Activated T-cell treated with anti-CD3 and anti-CD28 coated beads, Interleukin-2, amount 50 U/mL, for 24 hours (primary cell): Measurements from ENCODE around the gene HMGB4.

Experiments used
- DNase-seq: peaks from one replicate; pipeline ENCODE4 v3.0.0-alpha.2; 2020
- H3K27ac Mint-ChIP-seq: 2 replicates; pipeline ENCODE4 v1.8.0; 2020; ENCODE audit warnings: mild to moderate bottlenecking, mixed read lengths
- H3K27me3 Mint-ChIP-seq: 2 replicates; pipeline ENCODE4 v1.8.0; 2020; ENCODE audit warnings: mixed read lengths
- H3K36me3 Mint-ChIP-seq: 2 replicates; pipeline ENCODE4 v1.8.0; 2020; ENCODE audit warnings: low read depth, mixed read lengths
- H3K4me1 Mint-ChIP-seq: 2 replicates; pipeline ENCODE4 v1.8.0; 2020; ENCODE audit warnings: low read depth, mixed read lengths
- H3K4me3 Mint-ChIP-seq: 2 replicates; pipeline ENCODE4 v1.8.0; 2020; ENCODE audit warnings: mild to moderate bottlenecking, moderate library complexity, mixed read lengths
- H3K9me3 Mint-ChIP-seq: 2 replicates; pipeline ENCODE4 v1.8.0; 2020; ENCODE audit warnings: mixed read lengths

The HMGB4 gene

GRCh38 chr1:33864460-33865389 lies 846 bp downstream of the HMGB4 start:
- H3K4me3 Mint-ChIP-seq, result no peak overlapping the region
- no peaks in the 10 kb centered on the region for H3K36me3 Mint-ChIP-seq

GRCh38 chr1:33866281-33866680 lies 2.4 kb downstream of the HMGB4 start:
- no peak overlapping the region for H3K27ac Mint-ChIP-seq
- peaks cover 5% of the 10 kb centered on the region for H3K4me1 Mint-ChIP-seq
- no peaks in the 10 kb centered on the region for H3K9me3 Mint-ChIP-seq
- no peak overlapping the region for H3K4me3 Mint-ChIP-seq
- no peaks in the 10 kb centered on the region for H3K36me3 Mint-ChIP-seq
- peaks cover 48% of the 10 kb centered on the region for H3K27me3 Mint-ChIP-seq
- no peak for DNase-seq

More at GRCh38 chr1:33864460-33865389, 846 bp downstream of the HMGB4 start:
- no peak overlapping the region for H3K27ac Mint-ChIP-seq
- peaks cover 46% of the 10 kb centered on the region for H3K27me3 Mint-ChIP-seq
- no peaks in the 10 kb centered on the region for H3K9me3 Mint-ChIP-seq
- no peak for DNase-seq
- H3K4me1 Mint-ChIP-seq, result peaks cover 5% of the 10 kb centered on the region

GRCh38 chr1:33867684-33868083 lies 3.8 kb downstream of the HMGB4 start:
- Mint-ChIP-seq H3K4me3 (no peak overlapping the region), H3K27me3 (peaks cover 38% of the 10 kb centered on the region), H3K9me3 (no peaks in the 10 kb centered on the region), H3K36me3 (no peaks in the 10 kb centered on the region), H3K27ac (no peak overlapping the region), H3K4me1 (peaks cover 8% of the 10 kb centered on the region)
- DNase-seq, result no peak

- H3K9me3 Mint-ChIP-seq, result no peaks in the 10 kb centered on the region
- no peaks in the 10 kb centered on the region for H3K36me3 Mint-ChIP-seq
- peaks cover 33% of the 10 kb centered on the region for H3K27me3 Mint-ChIP-seq
- peaks cover 8% of the 10 kb centered on the region for H3K4me1 Mint-ChIP-seq
- no peak overlapping the region for H3K27ac Mint-ChIP-seq
- no peak for DNase-seq
- no peak overlapping the region for H3K4me3 Mint-ChIP-seq
These were observed 8.4 kb downstream of the HMGB4 start for GRCh38 chr1:33872275-33872674.

GRCh38 chr1:33872683-33873082 lies 8.8 kb downstream of the HMGB4 start:
- Mint-ChIP-seq H3K27ac (no peak overlapping the region), H3K27me3 (peaks cover 32% of the 10 kb centered on the region)
- DNase-seq, result no peak

GRCh38 chr1:33874636-33875035 lies 10.8 kb downstream of the HMGB4 start:
- Mint-ChIP-seq H3K27ac (no peak overlapping the region), H3K36me3 (no peaks in the 10 kb centered on the region), H3K9me3 (no peaks in the 10 kb centered on the region), H3K27me3 (peaks cover 48% of the 10 kb centered on the region), H3K4me1 (peaks cover 3% of the 10 kb centered on the region), H3K4me3 (no peak overlapping the region)
- no peak for DNase-seq

More at GRCh38 chr1:33872683-33873082, 8.8 kb downstream of the HMGB4 start:
- Mint-ChIP-seq H3K36me3 (no peaks in the 10 kb centered on the region), H3K4me3 (no peak overlapping the region), H3K9me3 (no peaks in the 10 kb centered on the region), H3K4me1 (peaks cover 5% of the 10 kb centered on the region)

GRCh38 chr1:33875862-33876261 lies 12.0 kb downstream of the HMGB4 start:
- Mint-ChIP-seq H3K27ac (no peak overlapping the region), H3K4me3 (no peak overlapping the region), H3K9me3 (no peaks in the 10 kb centered on the region), H3K4me1 (peaks cover 3% of the 10 kb centered on the region), H3K27me3 (peaks cover 44% of the 10 kb centered on the region), H3K36me3 (no peaks in the 10 kb centered on the region)
- DNase-seq, result no peak

GRCh38 chr1:33876970-33877650 lies 13.2 kb downstream of the HMGB4 start:
- Mint-ChIP-seq H3K27me3 (peaks cover 47% of the 10 kb centered on the region), H3K4me1 (peaks cover 3% of the 10 kb centered on the region), H3K4me3 (no peak overlapping the region), H3K27ac (no peak overlapping the region), H3K36me3 (no peaks in the 10 kb centered on the region), H3K9me3 (no peaks in the 10 kb centered on the region)
- no peak for DNase-seq

- no peak for DNase-seq
- Mint-ChIP-seq H3K27ac (no peak overlapping the region), H3K27me3 (peaks cover 50% of the 10 kb centered on the region), H3K9me3 (no peaks in the 10 kb centered on the region), H3K4me3 (no peak overlapping the region), H3K36me3 (no peaks in the 10 kb centered on the region), H3K4me1 (no peaks in the 10 kb centered on the region)
These were observed 14.5 kb downstream of the HMGB4 start for GRCh38 chr1:33878392-33878791.

- Mint-ChIP-seq H3K9me3 (no peaks in the 10 kb centered on the region), H3K27ac (no peak overlapping the region), H3K36me3 (no peaks in the 10 kb centered on the region), H3K27me3 (peaks cover 49% of the 10 kb centered on the region), H3K4me3 (no peak overlapping the region), H3K4me1 (no peaks in the 10 kb centered on the region)
- no peak for DNase-seq
These were observed 16.4 kb downstream of the HMGB4 start for GRCh38 chr1:33880305-33880704.

GRCh38 chr1:33886496-33886895 lies 22.6 kb downstream of the HMGB4 start:
- Mint-ChIP-seq H3K4me1 (no peaks in the 10 kb centered on the region), H3K4me3 (no peak overlapping the region), H3K9me3 (no peaks in the 10 kb centered on the region), H3K36me3 (no peaks in the 10 kb centered on the region), H3K27me3 (peaks cover 25% of the 10 kb centered on the region), H3K27ac (no peak overlapping the region)
- no peak for DNase-seq

- DNase-seq, result no peak
- H3K4me1 Mint-ChIP-seq, result no peaks in the 10 kb centered on the region
These were observed 29.4 kb downstream of the HMGB4 start for GRCh38 chr1:33893147-33893830.

GRCh38 chr1:33895396-33895795 lies 31.5 kb downstream of the HMGB4 start:
- Mint-ChIP-seq H3K27ac (no peak overlapping the region), H3K27me3 (peaks cover 21% of the 10 kb centered on the region), H3K36me3 (no peaks in the 10 kb centered on the region), H3K9me3 (no peaks in the 10 kb centered on the region), H3K4me3 (no peak overlapping the region), H3K4me1 (no peaks in the 10 kb centered on the region)
- DNase-seq, result no peak

More at GRCh38 chr1:33893147-33893830, 29.4 kb downstream of the HMGB4 start:
- no peak overlapping the region for H3K4me3 Mint-ChIP-seq
- no peaks in the 10 kb centered on the region for H3K9me3 Mint-ChIP-seq
- H3K27ac Mint-ChIP-seq, result no peak overlapping the region
- H3K27me3 Mint-ChIP-seq, result peaks cover 16% of the 10 kb centered on the region
- H3K36me3 Mint-ChIP-seq, result no peaks in the 10 kb centered on the region

GRCh38 chr1:33895976-33896375 lies 32.1 kb downstream of the HMGB4 start:
- Mint-ChIP-seq H3K9me3 (no peaks in the 10 kb centered on the region), H3K36me3 (no peaks in the 10 kb centered on the region), H3K4me1 (no peaks in the 10 kb centered on the region), H3K27me3 (peaks cover 24% of the 10 kb centered on the region), H3K4me3 (no peak overlapping the region), H3K27ac (no peak overlapping the region)
- no peak for DNase-seq
